Mammary epithelial cell (primary cell): ENCODE measurements around the gene EPHB2.

Experiments
- EZH2 ChIP-seq: IDR thresholded peaks from 2 replicates; pipeline ENCODE4 v1.6.1; 2012; ENCODE audit warnings: low read length, inconsistent platforms, borderline replicate concordance
- TF ChIP-seq, protein P1 (sequence below), 2 donors: IDR thresholded peaks in 1 of 2; conservative IDR thresholded peaks in 1 of 2; 2 replicates each; pipeline ENCODE4 v1.5.1; 2011 to 2012; ENCODE audit warnings: inconsistent platforms in 2 of 2, low read length in 2 of 2, mild to moderate bottlenecking in 2 of 2, control low read depth in 1 of 2, low read depth in 1 of 2; ENCODE audit not compliant: insufficient read depth in 1 of 2; ENCODE audit errors: extremely low read depth in 1 of 2

DNA sequence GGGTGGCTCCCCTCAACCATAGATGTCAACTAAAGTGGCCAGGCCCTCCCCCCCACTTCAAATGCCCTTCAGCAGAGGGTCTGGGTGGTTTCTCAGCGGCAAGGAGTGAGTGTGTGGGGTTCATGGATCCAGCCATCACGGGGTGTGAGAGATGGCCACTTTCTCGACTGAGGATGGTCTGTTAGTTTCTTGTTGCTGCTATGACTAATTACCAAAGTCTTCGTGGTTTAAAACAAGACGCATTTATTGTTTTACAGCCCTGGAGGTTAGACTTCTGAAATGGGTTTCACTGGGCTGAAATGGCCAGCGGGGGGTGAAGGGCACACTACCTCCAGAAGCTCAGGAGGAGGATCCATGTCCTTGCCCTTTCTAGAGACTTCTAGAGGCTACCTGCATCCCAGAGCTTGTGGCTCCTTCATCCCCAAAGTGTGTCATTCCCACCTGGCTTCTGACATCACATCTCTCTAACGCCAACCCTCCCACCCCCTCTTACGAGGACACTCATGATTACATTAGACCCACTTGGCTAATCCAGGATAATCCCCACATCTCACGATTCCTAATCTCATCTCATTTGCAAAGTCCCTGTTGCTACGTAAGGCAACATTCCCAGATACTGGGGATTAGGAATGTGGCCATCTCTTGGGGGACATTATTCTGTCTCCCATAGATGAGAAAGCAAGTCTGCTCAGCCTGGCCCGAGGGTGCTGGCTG is 53.0 kb downstream of the EPHB2 start:
- TF ChIP-seq, protein P1, sequence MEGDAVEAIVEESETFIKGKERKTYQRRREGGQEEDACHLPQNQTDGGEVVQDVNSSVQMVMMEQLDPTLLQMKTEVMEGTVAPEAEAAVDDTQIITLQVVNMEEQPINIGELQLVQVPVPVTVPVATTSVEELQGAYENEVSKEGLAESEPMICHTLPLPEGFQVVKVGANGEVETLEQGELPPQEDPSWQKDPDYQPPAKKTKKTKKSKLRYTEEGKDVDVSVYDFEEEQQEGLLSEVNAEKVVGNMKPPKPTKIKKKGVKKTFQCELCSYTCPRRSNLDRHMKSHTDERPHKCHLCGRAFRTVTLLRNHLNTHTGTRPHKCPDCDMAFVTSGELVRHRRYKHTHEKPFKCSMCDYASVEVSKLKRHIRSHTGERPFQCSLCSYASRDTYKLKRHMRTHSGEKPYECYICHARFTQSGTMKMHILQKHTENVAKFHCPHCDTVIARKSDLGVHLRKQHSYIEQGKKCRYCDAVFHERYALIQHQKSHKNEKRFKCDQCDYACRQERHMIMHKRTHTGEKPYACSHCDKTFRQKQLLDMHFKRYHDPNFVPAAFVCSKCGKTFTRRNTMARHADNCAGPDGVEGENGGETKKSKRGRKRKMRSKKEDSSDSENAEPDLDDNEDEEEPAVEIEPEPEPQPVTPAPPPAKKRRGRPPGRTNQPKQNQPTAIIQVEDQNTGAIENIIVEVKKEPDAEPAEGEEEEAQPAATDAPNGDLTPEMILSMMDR (conservative IDR thresholded peaks at IDR 0.05 in 1 of 2, IDR thresholded peaks at IDR 0.05 in 1 of 2; ENCODE audit: extremely low read depth in 1 of 2, insufficient read depth in 1 of 2, low read depth in 1 of 2, low read length in 2 of 2) = no peak
- no peak for TF ChIP-seq EZH2
